ENCODE measurements around the gene TGM4. TPM values are rescaled to one million over a fixed set of nuclear protein-coding genes. Genes with fewer than 3 reads are reported as not detected.

TGM4 gene
- total RNA-seq, 4 donors from 2014 or later = not detected

- DNase-seq = no peak
- TF ChIP-seq CTCF (IDR thresholded peaks at IDR 0.05) (no peak), POLR2A (IDR thresholded peaks at IDR 0.05) (no peak)
- H3K27ac ChIP-seq = no peak overlapping the region
- H3K4me3 ChIP-seq = no peak overlapping the region
- no peaks in the 10 kb centered on the region for H3K4me1 ChIP-seq
- no peaks in the 10 kb centered on the region for H3K27me3 ChIP-seq
- H3K9me3 ChIP-seq = no peaks in the 10 kb centered on the region
- H3K36me3 ChIP-seq = no peaks in the 10 kb centered on the region
- intact Hi-C loops (cut with DNase I; ENCODE audit: low total_unique reads) = no loop called here
Observed at GRCh38 chr3:44893097-44893496, 18.7 kb downstream of the TGM4 start.

- no peaks in the 10 kb centered on the region for H3K9me3 ChIP-seq
- no peaks in the 10 kb centered on the region for H3K4me1 ChIP-seq
- DNase-seq = no peak
- no peaks in the 10 kb centered on the region for H3K27me3 ChIP-seq
- no peak overlapping the region for H3K4me3 ChIP-seq
- intact Hi-C loops (cut with DNase I; ENCODE audit: low total_unique reads) = no loop called here
- H3K27ac ChIP-seq = no peak overlapping the region
- H3K36me3 ChIP-seq = no peaks in the 10 kb centered on the region
- TF ChIP-seq CTCF (IDR thresholded peaks at IDR 0.05) = no peak
- no peak for TF ChIP-seq POLR2A (IDR thresholded peaks at IDR 0.05)
Observed at GRCh38 chr3:44894485-44894884, 20.1 kb downstream of the TGM4 start.

- Histone ChIP-seq H3K27ac (no peak overlapping the region), H3K4me3 (no peak overlapping the region)
- intact Hi-C loops (cut with DNase I; ENCODE audit: low total_unique reads) = no loop called here
Observed at GRCh38 chr3:44896440-44896839, 22.0 kb downstream of the TGM4 start.

GRCh38 chr3:44899683-44900367 lies 25.4 kb downstream of the TGM4 start:
- Histone ChIP-seq H3K4me3 (no peak overlapping the region), H3K9me3 (no peaks in the 10 kb centered on the region), H3K27me3 (no peaks in the 10 kb centered on the region), H3K27ac (no peak overlapping the region), H3K36me3 (no peaks in the 10 kb centered on the region), H3K4me1 (no peaks in the 10 kb centered on the region)
- intact Hi-C loops (cut with DNase I; ENCODE audit: low total_unique reads) = no loop called here
- no peak for DNase-seq
- no peak for TF ChIP-seq CTCF (IDR thresholded peaks at IDR 0.05)
- no peak for TF ChIP-seq POLR2A (IDR thresholded peaks at IDR 0.05)

More at GRCh38 chr3:44896440-44896839, 22.0 kb downstream of the TGM4 start:
- Histone ChIP-seq H3K9me3 (no peaks in the 10 kb centered on the region), H3K27me3 (no peaks in the 10 kb centered on the region), H3K36me3 (no peaks in the 10 kb centered on the region), H3K4me1 (no peaks in the 10 kb centered on the region)
- TF ChIP-seq CTCF (IDR thresholded peaks at IDR 0.05) (no peak), POLR2A (IDR thresholded peaks at IDR 0.05) (no peak)
- no peak for DNase-seq

GRCh38 chr3:44902628-44903027 lies 28.2 kb downstream of the TGM4 start:
- H3K36me3 ChIP-seq = no peaks in the 10 kb centered on the region
- no peaks in the 10 kb centered on the region for H3K4me1 ChIP-seq
- intact Hi-C loops (cut with DNase I; ENCODE audit: low total_unique reads) = no loop called here
- H3K27ac ChIP-seq = no peak overlapping the region
- no peak overlapping the region for H3K4me3 ChIP-seq
- no peaks in the 10 kb centered on the region for H3K27me3 ChIP-seq
- DNase-seq = no peak
- H3K9me3 ChIP-seq = no peaks in the 10 kb centered on the region
- no peak for TF ChIP-seq CTCF (IDR thresholded peaks at IDR 0.05)
- TF ChIP-seq POLR2A (IDR thresholded peaks at IDR 0.05) = no peak

Measured in uterus (tissue), 4 donors.